ENCODE measurements around the gene PAM16. TPM values are rescaled to one million over a fixed set of nuclear protein-coding genes. Genes with fewer than 3 reads are reported as not detected.
A peak's percentile ranks its signal among the peaks of the same experiment; 100 is the strongest.

PAM16 gene
- total RNA-seq, 1 donor from 2014 or later, result 33.5 TPM

DNA sequence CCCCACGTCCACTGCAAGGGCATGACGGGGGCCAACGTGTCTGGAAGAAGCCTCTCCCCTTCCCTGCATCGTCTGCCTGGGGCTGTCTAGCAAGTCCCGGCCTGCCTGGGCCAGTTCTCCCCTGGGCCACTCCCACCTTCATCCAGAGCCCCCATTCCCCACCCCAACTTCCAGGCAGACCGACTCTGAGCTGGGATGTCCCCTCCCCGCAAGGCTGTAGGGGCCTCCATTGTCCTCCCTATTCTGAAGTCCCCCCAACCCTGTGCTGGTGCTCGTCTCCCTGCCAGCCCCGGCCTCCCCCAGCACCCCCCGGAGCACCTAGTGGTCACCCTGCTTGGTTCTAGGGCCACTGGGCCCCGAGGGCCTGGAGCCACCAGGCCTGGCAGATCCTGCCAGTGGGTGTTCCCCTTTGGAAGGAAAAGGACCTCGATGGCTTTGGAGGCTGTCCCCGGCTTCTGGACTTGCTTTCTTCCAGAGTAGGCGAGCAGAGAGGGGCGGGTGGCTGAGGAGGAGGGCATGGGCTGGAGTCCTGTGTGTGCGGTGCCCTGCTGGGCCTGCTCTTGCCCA is 30.5 kb downstream of the PAM16 start:
- TF ChIP-seq, protein P1, sequence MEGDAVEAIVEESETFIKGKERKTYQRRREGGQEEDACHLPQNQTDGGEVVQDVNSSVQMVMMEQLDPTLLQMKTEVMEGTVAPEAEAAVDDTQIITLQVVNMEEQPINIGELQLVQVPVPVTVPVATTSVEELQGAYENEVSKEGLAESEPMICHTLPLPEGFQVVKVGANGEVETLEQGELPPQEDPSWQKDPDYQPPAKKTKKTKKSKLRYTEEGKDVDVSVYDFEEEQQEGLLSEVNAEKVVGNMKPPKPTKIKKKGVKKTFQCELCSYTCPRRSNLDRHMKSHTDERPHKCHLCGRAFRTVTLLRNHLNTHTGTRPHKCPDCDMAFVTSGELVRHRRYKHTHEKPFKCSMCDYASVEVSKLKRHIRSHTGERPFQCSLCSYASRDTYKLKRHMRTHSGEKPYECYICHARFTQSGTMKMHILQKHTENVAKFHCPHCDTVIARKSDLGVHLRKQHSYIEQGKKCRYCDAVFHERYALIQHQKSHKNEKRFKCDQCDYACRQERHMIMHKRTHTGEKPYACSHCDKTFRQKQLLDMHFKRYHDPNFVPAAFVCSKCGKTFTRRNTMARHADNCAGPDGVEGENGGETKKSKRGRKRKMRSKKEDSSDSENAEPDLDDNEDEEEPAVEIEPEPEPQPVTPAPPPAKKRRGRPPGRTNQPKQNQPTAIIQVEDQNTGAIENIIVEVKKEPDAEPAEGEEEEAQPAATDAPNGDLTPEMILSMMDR (IDR thresholded peaks at IDR 0.05; ENCODE audit: unreplicated experiment), result no peak
- H3K36me3 Mint-ChIP-seq (ENCODE audit: insufficient read depth), result no peaks in the 10 kb centered on the region
- no peak overlapping the region for H3K4me3 Mint-ChIP-seq (ENCODE audit: low read depth)
- no peaks in the 10 kb centered on the region for H3K27me3 Mint-ChIP-seq
- DNase-seq (ENCODE audit: low spot score, unreplicated experiment), result no peak
- H3K4me1 Mint-ChIP-seq (ENCODE audit: low read depth), result peaks cover 13% of the 10 kb centered on the region
- no peak overlapping the region for H3K27ac Mint-ChIP-seq
- no peaks in the 10 kb centered on the region for H3K9me3 Mint-ChIP-seq (ENCODE audit: low read depth)

DNA sequence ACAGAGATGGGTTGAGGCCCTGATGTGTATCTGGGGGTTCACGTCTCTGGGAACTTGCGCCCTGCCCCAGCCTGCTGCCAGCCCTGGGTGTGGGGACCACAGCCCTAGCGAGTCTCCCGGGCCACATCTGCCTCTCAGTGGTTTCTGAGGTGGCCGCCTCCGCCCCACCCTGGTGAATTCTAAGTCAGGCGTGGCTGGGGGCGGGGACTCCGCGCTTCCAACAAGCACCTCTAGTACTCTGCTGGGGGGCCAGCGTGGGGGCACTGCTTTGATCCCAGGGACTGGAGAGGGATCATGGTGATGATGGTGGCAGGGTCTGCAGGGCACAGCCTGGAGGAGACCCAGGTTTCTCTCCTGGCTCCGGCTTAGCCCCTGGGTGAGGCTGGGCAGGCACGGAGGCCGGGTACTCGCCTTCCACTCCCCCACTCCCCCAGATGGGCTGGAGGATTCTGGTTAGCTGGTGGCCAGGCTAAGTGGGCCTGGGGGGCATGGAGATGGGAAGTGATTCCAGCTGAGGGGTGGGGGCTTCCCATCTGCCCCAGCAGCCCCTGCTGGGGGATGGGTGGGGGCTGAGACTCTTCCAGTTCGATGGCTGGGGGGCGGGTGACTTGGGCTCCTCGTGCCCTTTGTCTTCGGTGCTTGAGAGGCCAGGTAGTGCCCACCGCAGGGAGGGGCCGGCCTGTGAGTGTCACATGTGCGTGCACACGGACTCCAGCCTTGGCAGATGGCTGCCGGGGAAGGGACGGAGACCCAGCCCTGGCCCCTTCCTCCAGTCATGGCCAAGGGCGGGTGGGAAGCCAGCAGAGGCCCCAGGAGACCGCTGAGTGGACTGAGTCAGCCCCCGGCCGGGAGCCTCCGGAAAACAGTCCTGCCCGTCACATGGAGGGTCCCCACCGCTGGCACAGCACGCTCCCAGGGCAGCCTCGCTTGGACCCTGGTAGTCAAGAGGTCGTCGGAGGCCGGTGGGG is 31.4 kb downstream of the PAM16 start:
- Mint-ChIP-seq H3K4me1 (ENCODE audit: low read depth) (peaks cover 13% of the 10 kb centered on the region), H3K4me3 (ENCODE audit: low read depth) (no peak overlapping the region), H3K27ac (no peak overlapping the region), H3K36me3 (ENCODE audit: insufficient read depth) (no peaks in the 10 kb centered on the region), H3K27me3 (no peaks in the 10 kb centered on the region), H3K9me3 (ENCODE audit: low read depth) (no peaks in the 10 kb centered on the region)
- DNase-seq (ENCODE audit: low spot score, unreplicated experiment), result no peak
- TF ChIP-seq, protein P1 (IDR thresholded peaks at IDR 0.05; ENCODE audit: unreplicated experiment), result no peak

DNA sequence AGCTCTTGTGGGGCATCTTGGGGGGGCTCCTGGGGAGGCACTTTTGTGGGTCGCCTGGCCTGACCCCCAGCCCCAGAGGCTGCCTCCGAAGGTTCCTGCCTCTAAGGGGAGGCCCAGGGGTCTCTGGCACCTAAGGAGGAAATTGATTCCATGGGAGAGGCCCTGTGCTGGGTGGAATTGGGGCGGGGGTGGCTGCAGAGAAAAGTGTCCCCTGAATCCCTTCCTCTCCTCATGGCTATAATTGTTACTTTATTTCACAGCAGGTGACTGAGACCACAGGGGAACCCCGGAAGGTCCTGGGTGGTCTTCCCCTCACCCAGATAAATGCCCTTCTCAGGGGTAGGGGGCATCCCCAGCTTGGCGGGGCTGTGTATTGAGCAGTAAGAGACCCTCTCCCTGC is 32.2 kb downstream of the PAM16 start:
- no peaks in the 10 kb centered on the region for H3K27me3 Mint-ChIP-seq
- DNase-seq (ENCODE audit: low spot score, unreplicated experiment), result no peak
- peak overlapping the region; percentile 88 for H3K27ac Mint-ChIP-seq
- H3K4me3 Mint-ChIP-seq (ENCODE audit: low read depth), result peak overlapping the region; percentile 29
- TF ChIP-seq, protein P1 (IDR thresholded peaks at IDR 0.05; ENCODE audit: unreplicated experiment), result no peak
- no peaks in the 10 kb centered on the region for H3K36me3 Mint-ChIP-seq (ENCODE audit: insufficient read depth)
- no peaks in the 10 kb centered on the region for H3K9me3 Mint-ChIP-seq (ENCODE audit: low read depth)
- H3K4me1 Mint-ChIP-seq (ENCODE audit: low read depth), result peaks cover 9% of the 10 kb centered on the region

DNA sequence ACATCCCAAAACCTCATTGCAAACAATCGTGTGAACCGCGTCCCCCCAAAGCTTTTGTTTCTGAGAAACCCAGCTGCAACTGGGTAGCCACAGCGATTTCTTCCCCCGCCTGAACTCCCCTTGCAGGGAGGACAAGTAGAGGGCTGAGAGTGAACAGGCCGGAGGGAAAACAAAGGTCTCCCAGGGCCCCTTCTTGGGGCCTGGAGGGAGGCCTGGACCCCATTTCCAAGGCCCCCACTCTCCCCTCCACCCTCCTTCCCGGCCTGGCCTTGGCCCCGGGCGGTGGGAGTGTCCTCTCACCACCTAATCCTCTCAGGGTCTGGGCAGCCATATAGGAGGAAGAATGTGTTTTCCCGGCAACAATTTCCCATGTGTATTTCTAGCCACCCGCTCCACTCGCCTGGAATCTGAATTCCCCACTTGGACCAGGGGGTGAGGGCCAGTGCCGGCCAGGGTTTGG is 32.6 kb downstream of the PAM16 start:
- Mint-ChIP-seq H3K4me1 (ENCODE audit: low read depth) (peaks cover 10% of the 10 kb centered on the region), H3K36me3 (ENCODE audit: insufficient read depth) (no peaks in the 10 kb centered on the region), H3K9me3 (ENCODE audit: low read depth) (no peaks in the 10 kb centered on the region), H3K27ac (peak overlapping the region; percentile 88), H3K4me3 (ENCODE audit: low read depth) (peak overlapping the region; percentile 81), H3K27me3 (no peaks in the 10 kb centered on the region)
- DNase-seq (ENCODE audit: low spot score, unreplicated experiment), result no peak
- TF ChIP-seq, protein P1 (IDR thresholded peaks at IDR 0.05; ENCODE audit: unreplicated experiment), result no peak
